A549 (cell line): ENCODE data around the gene OCIAD1. TPM values are rescaled to one million over a fixed set of nuclear protein-coding genes. Genes with fewer than 3 reads are reported as not detected.
"Not testable (repeated sequence)": the region's sequence is repeated elsewhere in the genome, so short reads cannot be mapped to it uniquely, and the experiment has no call there.

Source experiments
- ATAC-seq, 2 experiments: fragments of 200-7000 bp in 1 of 2; fragments of >200 bp in 1 of 2; cut with Nextera tagmentation in 1 of 2; cut with Tn5 transposase in 1 of 2; 3 replicates each; pipeline versions ENCODE4 v1.8.0 to v1.9.1; 2018 to 2020; ENCODE audit warnings: mild to moderate bottlenecking in 1 of 2, moderate library complexity in 1 of 2
- CTCF ChIA-PET: fragments of 300-600 bp; sonication (Branson Sonifier 250); formaldehyde crosslinking; extraction: SDS; loops from one replicate; lab custom pipeline; 2021; ENCODE audit warnings: antibody characterized with exemption, inconsistent platforms; lab: Yijun Ruan, JAX
- POLR2A ChIA-PET: fragments of 350-600 bp; formaldehyde crosslinking; extraction: SDS; loops from one replicate; lab custom pipeline; 2021; ENCODE audit warnings: antibody characterized with exemption, inconsistent platforms; lab: Yijun Ruan, JAX
- DNase-seq, 2 experiments: peaks; one replicate each; pipeline versions ENCODE4 v3.0.0 to v3.0.0-alpha.2; 2011 to 2016; ENCODE audit warnings: low read depth in 1 of 2, low spot score in 1 of 2
- FAIRE-seq: peaks from 2 replicates; lab custom pipeline; 2011; peaks lifted over from hg19 to GRCh38; lab: Jason Lieb, UNC
- H3K27ac ChIP-seq, 2 experiments: fragments of >200 bp; sonication (Bioruptor Twin); formaldehyde crosslinking; 3 replicates each; pipeline ENCODE4 v1.5.1; 2016 to 2017
- H3K4me1 ChIP-seq: fragments of >200 bp; sonication (Bioruptor Twin); formaldehyde crosslinking; 3 replicates; pipeline ENCODE4 v1.6.1; 2016
- H3K4me2 ChIP-seq: fragments of >200 bp; sonication (Bioruptor Twin); formaldehyde crosslinking; 3 replicates; pipeline ENCODE4 v1.6.1; 2016
- H3K4me3 ChIP-seq: fragments of >200 bp; sonication (Bioruptor Twin); formaldehyde crosslinking; 3 replicates; pipeline ENCODE4 v1.5.1; 2016
- H3K9me3 ChIP-seq: fragments of >200 bp; sonication (Bioruptor Twin); formaldehyde crosslinking; 3 replicates; pipeline ENCODE4 v1.6.1; 2016
- CEBPB ChIP-seq, 2 experiments: fragments of >200 bp in 1 of 2; sonication (Bioruptor Twin) in 1 of 2; formaldehyde crosslinking in 1 of 2; IDR thresholded peaks; 2 replicates each; pipeline ENCODE4 v1.6.1; 2012 to 2016
- ELK1 ChIP-seq: fragments of 150-350 bp; IDR thresholded peaks from 2 replicates; pipeline ENCODE4 v1.6.1; 2014; ENCODE audit warnings: low read depth, mild to moderate bottlenecking, low read length
- HMGXB4 ChIP-seq: fragments of 250-450 bp; sonication (Bioruptor Pico); IDR thresholded peaks from 2 replicates; pipeline ENCODE4 v1.5.0; 2021; ENCODE audit warnings: mild to moderate bottlenecking, moderate library complexity, borderline replicate concordance
- MAFK ChIP-seq: fragments of 450-650 bp; IDR thresholded peaks from 2 replicates; pipeline ENCODE4 v1.6.1; 2014; ENCODE audit not compliant: partially characterized antibody
- POLR2AphosphoS2 ChIP-seq: conservative IDR thresholded peaks from 2 replicates; pipeline ENCODE4 v1.6.1; 2012; ENCODE audit warnings: low read length, improper control_type of control experiment, inconsistent platforms
- SMC3 ChIP-seq: fragments of >200 bp; sonication (Bioruptor Twin); formaldehyde crosslinking; IDR thresholded peaks from 3 replicates; pipeline ENCODE4 v1.6.1; 2018; ENCODE audit warnings: inconsistent platforms
- USF2 ChIP-seq: fragments of 450-650 bp; IDR thresholded peaks from 2 replicates; pipeline ENCODE4 v1.6.1; 2014; ENCODE audit warnings: antibody characterized with exemption
- WGBS: methylation state at CpG from one replicate; pipeline ENCODE4 v1.1.6; 2017; ENCODE audit errors: missing lambda C conversion rate; 5-methylcytosine and 5-hydroxymethylcytosine counted together
- polyA plus RNA-seq, 4 experiments: library from polyadenylated mRNA; depleted of rRNA in 3 of 4; stranded (reverse); fragments of >200 nt; fragmentation: RNase III in 1 of 4; extraction: RNeasy Plus Mini Kit Qiagen cat#74134 plus additional on column Dnase treatment in 1 of 4; gene quantifications; 2 replicates in 3 of 4; 3 replicates in 1 of 4; pipeline ENCODE4 v1.2.3, GENCODE V29; 2011 to 2017

Gene OCIAD1
- polyA plus RNA-seq, 2 of the 4 experiments (the other 2 are of a cell fraction) = 156 to 210 TPM

- TF ChIP-seq HMGXB4 (CRISPR knock-in tag) (no peak), USF2 (no peak)
Measured at GRCh38 chr4:48862661-48863060, 31.8 kb downstream of the OCIAD1 start (continued).

GRCh38 chr4:48863728-48864127, 32.8 kb downstream of the OCIAD1 start:
- no peaks in the 10 kb centered on the region for H3K4me1 ChIP-seq
- no peak for TF ChIP-seq MAFK
- no peak for TF ChIP-seq SMC3
- TF ChIP-seq POLR2AphosphoS2 = no peak
- no peak for TF ChIP-seq HMGXB4 (CRISPR knock-in tag)
- TF ChIP-seq ELK1 = no peak
- ATAC-seq (no peak), DNase-seq (no peak), FAIRE-seq (no peak)
- no peak overlapping the region for H3K4me2 ChIP-seq
- H3K27ac ChIP-seq = no peak overlapping the region
- POLR2A ChIA-PET = no interaction called here
- no peaks in the 10 kb centered on the region for H3K9me3 ChIP-seq
- 60% methylated on average over 4 of the region's 4 CpGs for WGBS
- CTCF ChIA-PET = no interaction called here
- no peak overlapping the region for H3K4me3 ChIP-seq

GRCh38 chr4:48864696-48865095, 33.8 kb downstream of the OCIAD1 start:
- FAIRE-seq, H3K4me1 ChIP-seq, POLR2A ChIA-PET, H3K4me3 ChIP-seq, DNase-seq, H3K27ac ChIP-seq, H3K4me2 ChIP-seq, H3K9me3 ChIP-seq, CTCF ChIA-PET, ATAC-seq: not testable (repeated sequence)
- WGBS = 95% methylated on average over 4 of the region's 4 CpGs

- H3K27ac ChIP-seq = no peak overlapping the region
Measured at GRCh38 chr4:48877827-48878535, 47.1 kb downstream of the OCIAD1 start.

More at GRCh38 chr4:48877827-48878535, 47.1 kb downstream of the OCIAD1 start:
- ATAC-seq = no peak
- no peak for DNase-seq
- H3K4me1 ChIP-seq = no peaks in the 10 kb centered on the region
- no peak for FAIRE-seq
- no peak overlapping the region for H3K4me3 ChIP-seq
- 75% methylated on average over 1 of the region's 1 CpG for WGBS
- no peak overlapping the region for H3K4me2 ChIP-seq
- TF ChIP-seq CEBPB (IDR thresholded peaks at IDR 0.05) = no peak
- ChIA-PET POLR2A (no interaction called here), CTCF (interaction anchor here (1.0 kb wide), 1 partner anchor 23 kb away, joined by 3 read pairs; no protein-coding TSS in a partner anchor)
- no peaks in the 10 kb centered on the region for H3K9me3 ChIP-seq
